Stimulated activated CD8-positive, alpha-beta memory T cell treated with anti-CD3 and anti-CD28 coated beads, Interleukin-15, amount 100 ng/mL, for 1 hour (primary cell): ENCODE measurements around the gene RGS8.

Experiments used
- DNase-seq: peaks from one replicate; pipeline ENCODE4 v3.0.0-alpha.2; 2020; ENCODE audit warnings: low read depth

Gene RGS8

GRCh38 chr1:182671750-182672486 is 12.5 kb downstream of the RGS8 start:
- DNase-seq = no peak

- no peak for DNase-seq
Measured at GRCh38 chr1:182670032-182670749, 14.2 kb downstream of the RGS8 start.

GRCh38 chr1:182669266-182669665 is 15.1 kb downstream of the RGS8 start:
- no peak for DNase-seq

DNA sequence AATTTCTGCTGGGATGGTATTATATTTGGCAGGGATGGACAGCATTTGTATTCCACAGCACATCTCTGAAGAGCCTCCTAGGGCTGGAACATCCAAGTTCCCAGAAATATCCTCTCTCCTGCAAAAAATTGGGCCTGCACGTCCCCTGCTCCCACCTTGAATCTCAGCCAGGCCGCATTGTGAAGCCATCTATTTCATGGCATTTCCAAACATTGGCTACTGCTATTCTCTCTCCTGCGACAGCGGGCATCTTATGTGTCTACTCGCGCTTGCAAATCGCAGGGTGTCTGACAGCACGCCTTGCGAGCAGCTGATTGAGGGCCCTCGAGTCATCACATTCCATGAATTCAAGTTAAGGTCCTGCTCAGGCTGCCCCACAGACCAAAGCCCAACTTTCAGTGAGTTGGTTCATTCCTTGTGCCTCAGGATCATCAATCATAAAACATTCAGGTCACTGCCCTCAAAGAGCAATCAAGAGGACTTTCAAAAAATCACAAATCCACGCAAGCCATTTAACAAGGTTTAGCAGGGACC is 15.8 kb downstream of the RGS8 start:
- no peak for DNase-seq

DNA sequence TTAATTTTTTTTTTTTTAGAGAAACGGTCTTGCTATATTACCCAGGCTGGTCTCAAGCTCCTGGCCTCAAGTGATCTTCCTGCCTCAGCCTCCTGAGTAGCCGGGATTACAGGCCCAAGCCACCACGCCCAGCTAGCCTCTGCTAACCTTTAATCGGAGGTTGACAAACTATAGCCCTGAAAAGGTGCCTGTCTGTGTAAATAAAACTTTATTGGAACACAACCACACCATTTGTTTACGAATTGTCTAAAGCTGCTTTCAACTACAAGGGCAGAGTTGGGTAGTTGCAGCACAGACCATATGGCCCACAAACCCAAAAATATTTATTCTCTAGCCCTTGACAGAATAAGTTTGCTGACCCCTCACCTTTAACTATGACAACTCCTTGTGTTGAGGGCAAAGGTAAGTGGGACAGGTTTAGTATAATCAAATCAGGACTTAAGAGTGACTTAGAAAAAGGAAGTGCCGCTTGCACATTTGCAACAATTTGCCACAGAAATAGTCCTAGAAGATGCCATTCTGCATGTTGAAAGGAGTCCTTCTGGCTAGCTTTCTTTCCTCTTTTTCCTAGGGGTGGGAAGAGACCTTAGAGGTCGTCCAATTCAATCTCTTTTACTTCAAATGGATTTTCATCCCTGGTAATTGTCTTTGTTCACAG is 16.4 kb downstream of the RGS8 start:
- DNase-seq = no peak

DNA sequence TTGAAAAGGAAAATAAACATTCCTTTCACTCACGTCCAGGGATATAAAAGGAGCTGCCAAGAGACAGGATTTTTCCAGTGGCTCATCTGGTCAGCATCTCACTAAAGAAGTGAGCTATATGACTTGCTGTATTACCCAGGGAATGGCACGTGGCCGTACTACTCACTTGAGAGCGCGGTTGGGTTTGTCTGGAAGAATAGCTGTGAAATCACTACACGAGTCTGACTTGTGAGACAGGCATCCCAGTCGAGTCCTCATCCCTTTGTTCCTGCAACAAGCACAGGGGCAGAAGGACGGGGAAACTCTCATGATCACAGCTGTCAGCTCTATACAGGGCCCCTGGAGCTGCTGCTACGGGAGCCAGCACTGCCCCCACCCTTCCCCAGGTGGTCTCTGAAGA is 17.7 kb downstream of the RGS8 start:
- no peak for DNase-seq

DNA sequence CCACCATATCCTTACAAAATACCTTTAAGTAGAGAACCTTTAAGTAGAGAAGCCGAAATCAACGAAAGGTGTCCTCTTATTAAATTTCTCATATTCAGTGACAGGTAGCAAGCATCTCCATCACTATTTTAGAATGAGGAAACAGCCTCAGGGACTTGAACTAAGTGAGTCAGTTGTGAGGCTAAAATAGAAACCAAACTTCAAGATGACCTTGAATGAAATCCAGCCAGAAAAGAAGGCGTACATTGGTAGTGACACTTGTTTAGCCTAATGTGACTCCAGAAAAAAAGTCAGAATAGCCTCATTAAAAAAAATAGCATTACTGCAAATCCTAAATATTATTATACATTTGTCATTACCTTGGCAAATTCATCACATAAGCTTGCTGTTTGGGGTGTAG is 20.1 kb downstream of the RGS8 start:
- DNase-seq = no peak

- DNase-seq = no peak
Measured at GRCh38 chr1:182662956-182663355, 21.4 kb downstream of the RGS8 start.

DNA sequence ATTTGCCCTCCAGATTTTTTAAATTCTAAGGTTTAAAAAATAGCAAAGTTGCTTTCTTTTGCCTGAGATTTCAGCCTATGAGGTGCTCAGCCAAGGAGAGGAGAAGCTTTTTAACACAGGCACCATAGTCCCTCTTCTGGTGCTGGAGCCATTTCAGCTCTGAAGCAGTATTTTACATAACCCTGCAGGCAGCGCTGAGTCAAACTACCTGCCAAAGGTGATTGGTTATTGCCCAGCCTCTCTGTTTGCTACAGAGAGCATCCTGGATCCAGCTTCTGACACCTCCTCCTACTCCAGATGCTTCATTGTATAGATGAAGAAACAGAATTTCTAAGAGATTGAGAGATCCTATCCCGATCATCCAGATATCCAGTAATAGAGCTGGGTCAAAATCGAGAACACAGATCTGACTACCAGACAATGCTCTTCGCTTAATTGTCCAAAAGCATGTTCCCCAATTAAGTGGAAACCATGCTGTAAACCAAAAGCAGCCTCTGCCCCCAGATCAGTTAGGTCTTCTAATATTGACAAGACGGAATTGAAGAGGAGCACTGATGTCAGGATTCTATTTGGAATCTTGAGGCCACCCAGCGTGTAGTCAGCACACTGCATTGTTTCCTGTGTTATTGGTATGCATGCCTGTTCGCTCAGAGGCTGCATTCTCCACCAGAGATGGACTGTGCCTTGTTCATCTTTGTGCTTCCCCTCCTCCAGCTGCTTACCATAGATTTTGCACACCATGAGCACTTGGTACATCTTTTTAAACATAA is 22.1 kb downstream of the RGS8 start:
- no peak for DNase-seq

DNA sequence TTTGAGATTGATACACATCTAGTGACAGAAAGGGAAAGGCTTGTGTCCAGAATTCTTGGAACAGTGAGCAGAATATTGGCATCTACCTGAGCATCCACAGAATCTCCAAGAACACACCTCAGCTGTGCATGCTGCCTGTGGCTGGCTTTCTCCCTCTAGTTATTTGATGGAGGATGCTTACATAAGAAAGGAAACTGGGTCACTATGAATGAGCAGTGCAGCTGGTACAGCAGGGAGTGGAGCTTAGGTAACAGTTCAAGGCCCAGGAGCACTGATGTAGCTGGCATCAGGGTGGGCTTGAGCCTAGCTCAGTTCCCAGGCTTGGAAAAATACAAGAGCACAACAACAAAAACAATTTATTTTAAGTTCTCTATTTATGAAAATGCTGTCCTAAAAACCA is 26.3 kb downstream of the RGS8 start:
- no peak for DNase-seq

GRCh38 chr1:182656842-182657397 is 27.5 kb downstream of the RGS8 start:
- no peak for DNase-seq

GRCh38 chr1:182653986-182654385 is 30.4 kb downstream of the RGS8 start:
- DNase-seq = no peak

DNA sequence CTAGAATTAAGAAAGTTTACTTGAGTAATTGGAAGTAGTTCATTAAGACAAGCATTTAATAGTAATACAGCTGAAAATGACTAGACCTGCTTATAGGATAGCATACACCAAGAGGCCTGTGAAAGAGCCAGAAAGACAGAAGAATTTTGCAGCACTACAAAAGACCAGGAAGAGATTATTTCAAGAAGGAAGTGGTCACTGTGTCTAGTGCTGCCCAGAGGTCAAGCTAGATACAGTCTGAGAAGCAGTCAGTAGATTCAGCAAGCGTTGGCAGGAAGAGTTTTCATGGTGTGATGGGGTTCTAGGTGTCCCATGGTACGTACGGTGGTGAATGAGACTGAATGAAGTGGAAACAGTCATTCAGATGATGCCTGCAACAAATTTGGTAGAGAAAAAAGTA is 31.5 kb downstream of the RGS8 start:
- no peak for DNase-seq

GRCh38 chr1:182651339-182651724 is 33.1 kb downstream of the RGS8 start:
- DNase-seq = no peak

GRCh38 chr1:182650678-182651338 is 33.6 kb downstream of the RGS8 start:
- DNase-seq = no peak

DNA sequence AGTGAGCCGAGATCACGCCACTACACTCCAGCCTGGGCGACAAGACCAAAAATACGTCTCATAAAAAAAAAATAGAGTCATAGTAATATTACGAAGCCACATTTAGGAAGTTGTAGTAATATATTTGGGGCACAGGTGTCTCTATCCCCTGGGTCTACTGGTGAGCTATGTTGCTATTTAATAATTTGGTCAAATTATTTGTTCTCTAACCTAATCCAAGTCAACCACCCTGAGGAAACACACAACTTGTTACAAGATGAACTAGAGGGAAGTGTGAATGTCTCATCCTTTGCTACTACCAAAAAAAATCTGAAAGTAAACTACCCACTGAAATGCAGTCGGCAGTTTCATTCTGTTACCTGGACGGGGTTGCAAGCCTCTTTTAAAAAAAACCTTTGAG is 35.3 kb downstream of the RGS8 start:
- DNase-seq = no peak

DNA sequence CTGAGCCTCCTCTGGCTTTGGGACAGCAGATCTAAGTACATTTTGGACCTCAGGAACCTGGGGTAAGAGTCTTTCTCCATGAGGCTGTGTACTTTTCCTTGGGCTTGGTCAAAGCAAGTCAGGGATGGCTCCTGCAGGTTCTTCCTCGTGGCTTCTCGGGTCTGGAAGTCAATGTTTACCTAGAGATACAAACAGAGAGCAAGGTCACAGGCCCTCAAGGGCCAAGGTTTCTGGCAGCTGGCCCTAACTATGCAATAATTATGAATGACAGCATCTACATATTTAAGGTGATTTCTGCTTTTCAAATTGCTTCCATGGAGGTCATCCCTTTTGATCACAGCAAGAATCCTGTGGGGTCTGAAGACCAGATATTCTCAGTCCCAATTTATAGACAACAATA is 37.6 kb downstream of the RGS8 start:
- no peak for DNase-seq

GRCh38 chr1:182644886-182645285 is 39.5 kb downstream of the RGS8 start:
- DNase-seq = no peak

- DNase-seq = no peak
Measured at GRCh38 chr1:182643699-182644098, 40.7 kb downstream of the RGS8 start.

- no peak for DNase-seq
Measured at GRCh38 chr1:182642461-182642860, 41.9 kb downstream of the RGS8 start.

DNA sequence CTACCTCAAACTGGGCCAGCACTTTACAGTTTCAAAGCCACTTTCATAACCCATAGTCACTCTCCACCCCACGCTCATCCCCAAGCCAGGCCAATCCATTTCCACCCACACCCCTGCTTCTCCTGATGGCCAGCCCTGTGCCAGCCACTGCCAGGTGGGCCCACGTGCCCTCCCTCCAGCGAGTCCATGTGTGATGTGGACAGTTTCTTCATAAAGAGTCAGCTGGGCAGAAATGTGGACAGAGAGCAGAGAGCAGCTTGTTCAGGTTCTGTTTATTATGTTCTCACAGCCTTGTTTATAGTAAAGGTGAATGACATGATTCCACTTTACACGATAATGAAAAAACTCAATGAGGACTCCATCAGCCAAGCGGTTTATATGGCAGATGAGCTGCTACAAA is 42.8 kb downstream of the RGS8 start:
- no peak for DNase-seq
